Activated CD4-positive, alpha-beta T cell treated with anti-CD3 and anti-CD28 coated beads for 36 hours (primary cell): ENCODE data around the gene FAT4. TPM values are rescaled to one million over a fixed set of nuclear protein-coding genes. Genes with fewer than 3 reads are reported as not detected.

Experiments used
- ATAC-seq: fragments of 200-7000 bp; cut with Tn5 transposase; one replicate; pipeline ENCODE4 v1.10.0; 2021; ENCODE audit warnings: mild to moderate bottlenecking, moderate library complexity
- CTCF ChIA-PET: fragments of 350-600 bp; sonication (Branson Sonifier 250); formaldehyde crosslinking; loops from one replicate; lab custom pipeline; 2021; ENCODE audit warnings: antibody characterized with exemption; lab: Charles Lee
- POLR2A ChIA-PET: fragments of 350-600 bp; sonication (Branson Sonifier 250); formaldehyde crosslinking; loops from one replicate; lab custom pipeline; 2021; ENCODE audit warnings: antibody characterized with exemption, inconsistent platforms; lab: Charles Lee
- DNase-seq: peaks from one replicate; pipeline ENCODE4 v3.0.0-alpha.2; 2020
- H3K27ac Mint-ChIP-seq: one replicate; pipeline ENCODE4 v1.8.0; 2021; ENCODE audit warnings: mixed read lengths
- H3K27me3 Mint-ChIP-seq: one replicate; pipeline ENCODE4 v1.8.0; 2021; ENCODE audit warnings: mixed read lengths
- H3K36me3 Mint-ChIP-seq: one replicate; pipeline ENCODE4 v1.8.0; 2021; ENCODE audit warnings: low read depth, mixed read lengths
- H3K4me1 Mint-ChIP-seq: one replicate; pipeline ENCODE4 v1.8.0; 2021; ENCODE audit warnings: mixed read lengths
- H3K4me3 Mint-ChIP-seq: one replicate; pipeline ENCODE4 v1.8.0; 2021; ENCODE audit warnings: mild to moderate bottlenecking, moderate library complexity, mixed read lengths
- H3K9me3 Mint-ChIP-seq: one replicate; pipeline ENCODE4 v1.8.0; 2021; ENCODE audit warnings: low read depth, mixed read lengths
- intact Hi-C, 2 experiments: fragments of 100-400 bp; cut with DNase I in 1 of 2; cut with micrococcal nuclease in 1 of 2; formaldehyde crosslinking; loops; one replicate each; pipeline versions ENCODE4 v1.14.2 to v1.15.1; 2022 to 2024; cut with DNase I, micrococcal nuclease
- total RNA-seq, 2 experiments: library from RNA; stranded (reverse); gene quantifications; one replicate each; pipeline ENCODE4 v1.2.3, GENCODE V29; 2021

Gene FAT4
- total RNA-seq, 2 experiments from 2014 or later = not detected

DNA sequence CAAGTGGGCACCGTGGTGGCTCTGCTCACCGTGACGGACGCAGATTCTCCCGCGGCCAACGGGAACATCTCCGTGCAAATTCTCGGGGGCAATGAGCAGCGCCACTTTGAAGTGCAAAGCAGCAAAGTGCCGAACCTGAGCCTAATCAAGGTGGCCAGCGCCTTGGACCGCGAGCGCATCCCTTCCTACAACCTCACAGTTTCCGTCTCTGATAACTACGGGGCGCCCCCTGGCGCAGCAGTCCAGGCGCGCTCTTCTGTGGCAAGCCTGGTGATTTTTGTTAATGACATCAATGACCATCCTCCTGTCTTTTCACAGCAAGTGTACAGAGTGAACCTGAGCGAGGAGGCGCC, 2.7 kb downstream of the FAT4 start:
- H3K4me3 Mint-ChIP-seq = no peak overlapping the region
- H3K27ac Mint-ChIP-seq = no peak overlapping the region
- peaks cover 32% of the 10 kb centered on the region for H3K4me1 Mint-ChIP-seq
- DNase-seq (peak; percentile 11), ATAC-seq (no peak)
- no peaks in the 10 kb centered on the region for H3K9me3 Mint-ChIP-seq
- POLR2A ChIA-PET = no interaction called here
- CTCF ChIA-PET = no interaction called here
- H3K27me3 Mint-ChIP-seq = peaks cover 60% of the 10 kb centered on the region
- intact Hi-C loops = loop anchor here in 1 of 2 experiments (10.0 kb wide), 1 partner anchor 427 kb away; no protein-coding TSS in a partner anchor
- H3K36me3 Mint-ChIP-seq = no peaks in the 10 kb centered on the region

DNA sequence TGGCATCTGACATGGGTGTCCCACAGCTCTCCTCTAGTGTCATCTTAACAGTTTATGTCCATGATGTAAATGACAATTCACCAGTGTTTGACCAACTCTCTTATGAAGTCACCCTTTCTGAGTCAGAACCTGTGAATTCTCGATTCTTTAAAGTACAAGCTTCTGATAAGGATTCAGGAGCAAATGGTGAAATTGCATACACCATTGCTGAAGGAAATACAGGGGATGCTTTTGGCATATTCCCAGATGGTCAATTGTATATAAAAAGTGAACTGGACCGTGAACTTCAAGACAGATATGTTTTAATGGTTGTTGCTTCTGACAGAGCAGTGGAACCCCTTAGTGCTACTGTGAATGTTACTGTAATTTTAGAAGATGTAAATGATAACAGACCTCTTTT, 4.6 kb downstream of the FAT4 start:
- peaks cover 52% of the 10 kb centered on the region for H3K27me3 Mint-ChIP-seq
- H3K27ac Mint-ChIP-seq = no peak overlapping the region
- H3K4me1 Mint-ChIP-seq = peaks cover 27% of the 10 kb centered on the region
- no peaks in the 10 kb centered on the region for H3K9me3 Mint-ChIP-seq
- no peaks in the 10 kb centered on the region for H3K36me3 Mint-ChIP-seq
- ATAC-seq = no peak
- no peak overlapping the region for H3K4me3 Mint-ChIP-seq
- intact Hi-C loops = loop anchor here in 1 of 2 experiments (10.0 kb wide), 1 partner anchor 425 kb away; no protein-coding TSS in a partner anchor
- POLR2A ChIA-PET = no interaction called here
- DNase-seq = no peak
- CTCF ChIA-PET = interaction anchor here (0.7 kb wide), 1 partner anchor 12 kb away, joined by 3 read pairs; no protein-coding TSS in a partner anchor

DNA sequence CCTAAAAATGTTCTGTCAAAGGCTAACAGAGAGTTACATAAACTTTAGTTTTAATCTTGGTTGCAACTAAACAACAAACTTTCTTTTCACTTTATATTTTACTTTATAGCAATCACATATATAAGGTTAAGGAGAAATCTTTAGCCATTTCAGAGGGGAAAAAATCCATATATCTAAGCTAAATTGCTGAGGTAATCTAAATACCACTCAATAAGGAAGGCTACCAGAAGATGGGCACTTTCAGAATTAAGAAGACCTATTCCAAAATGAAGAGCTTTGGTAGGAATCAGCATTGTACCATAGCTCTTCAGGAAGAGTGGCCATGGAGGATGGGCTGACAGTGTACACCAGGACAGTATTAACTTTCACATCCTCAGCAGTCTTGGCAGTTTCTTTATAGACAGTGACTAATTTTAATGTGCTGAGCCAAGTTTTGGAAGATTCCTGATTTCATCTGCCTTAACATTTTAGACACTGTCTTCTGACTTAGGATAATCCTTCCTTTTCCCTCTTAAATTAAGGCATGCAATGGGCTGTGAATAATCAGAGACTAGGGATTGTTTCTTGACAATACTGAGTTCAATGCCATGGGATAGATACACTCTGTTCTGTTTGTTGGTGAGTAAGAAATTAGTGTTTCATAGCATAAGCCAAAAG, 7.1 kb downstream of the FAT4 start:
- Mint-ChIP-seq H3K27me3 (peaks cover 31% of the 10 kb centered on the region), H3K36me3 (no peaks in the 10 kb centered on the region), H3K9me3 (no peaks in the 10 kb centered on the region), H3K4me1 (peaks cover 7% of the 10 kb centered on the region), H3K27ac (no peak overlapping the region), H3K4me3 (no peak overlapping the region)
- intact Hi-C loops = no loop called here
- DNase-seq (no peak), ATAC-seq (no peak)
- ChIA-PET CTCF (no interaction called here), POLR2A (no interaction called here)

DNA sequence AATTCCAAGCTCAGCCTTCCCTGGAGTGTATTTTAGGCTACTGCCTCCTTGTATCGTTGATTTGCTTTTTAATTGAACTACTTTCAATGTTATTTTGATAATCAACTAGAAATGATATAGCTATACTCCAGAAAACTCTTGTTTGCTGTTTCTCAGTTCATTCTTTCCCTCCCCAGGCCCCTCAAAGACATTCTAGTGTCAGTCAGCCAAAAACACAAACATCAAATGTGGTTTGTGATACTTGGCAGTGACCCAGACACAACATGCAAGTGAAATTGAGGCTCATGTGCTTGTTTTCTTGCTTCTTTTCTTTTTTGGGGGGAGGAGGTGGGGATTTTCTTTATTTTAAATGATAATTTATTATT, 7.6 kb downstream of the FAT4 start:
- H3K9me3 Mint-ChIP-seq = no peaks in the 10 kb centered on the region
- ChIA-PET CTCF (no interaction called here), POLR2A (no interaction called here)
- peaks cover 27% of the 10 kb centered on the region for H3K27me3 Mint-ChIP-seq
- DNase-seq (no peak), ATAC-seq (no peak)
- no peak overlapping the region for H3K4me3 Mint-ChIP-seq
- no peaks in the 10 kb centered on the region for H3K36me3 Mint-ChIP-seq
- intact Hi-C loops = no loop called here
- H3K27ac Mint-ChIP-seq = no peak overlapping the region
- H3K4me1 Mint-ChIP-seq = peaks cover 4% of the 10 kb centered on the region

DNA sequence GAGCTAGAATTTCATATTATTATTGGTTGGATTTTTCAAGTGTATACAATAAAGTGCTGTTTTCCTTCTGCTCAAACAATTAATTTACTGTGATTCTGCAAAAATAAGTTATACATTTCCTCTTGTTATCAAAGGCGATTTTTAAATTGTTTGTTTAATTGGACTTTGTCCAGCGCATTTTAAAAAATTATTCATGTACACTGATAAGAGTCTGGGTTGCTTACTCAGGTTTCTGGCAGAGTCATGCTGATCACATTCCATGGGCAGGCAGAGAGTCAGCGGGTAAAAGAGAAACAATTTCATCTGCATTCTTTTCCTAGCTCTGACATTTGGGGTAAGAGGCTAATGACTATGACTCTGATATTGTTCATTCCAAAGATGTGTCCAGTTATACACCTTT, 8.9 kb downstream of the FAT4 start:
- CTCF ChIA-PET = no interaction called here
- ATAC-seq = no peak
- intact Hi-C loops = no loop called here
- Mint-ChIP-seq H3K4me3 (no peak overlapping the region), H3K4me1 (no peaks in the 10 kb centered on the region), H3K27me3 (peaks cover 14% of the 10 kb centered on the region), H3K36me3 (no peaks in the 10 kb centered on the region), H3K27ac (no peak overlapping the region), H3K9me3 (no peaks in the 10 kb centered on the region)
- no peak for DNase-seq
- POLR2A ChIA-PET = no interaction called here

DNA sequence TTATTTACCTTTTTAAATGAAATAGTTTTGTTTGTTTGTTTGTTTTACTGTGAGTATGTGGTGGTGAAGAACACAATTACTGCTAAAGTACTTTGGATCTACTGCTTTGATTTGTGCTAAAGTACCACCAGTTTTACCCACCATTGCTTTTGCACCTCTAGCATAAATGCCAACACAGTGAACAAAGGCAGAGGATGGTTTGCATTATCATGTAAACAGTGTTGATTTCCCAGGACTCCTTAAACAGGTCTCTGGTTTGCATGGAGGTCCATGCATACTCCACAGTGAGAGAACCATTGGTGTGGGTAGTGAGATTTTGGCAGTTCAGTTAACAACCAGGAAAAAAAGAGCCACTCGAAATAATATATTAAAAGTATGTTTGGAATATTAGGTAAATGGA, 11.0 kb downstream of the FAT4 start:
- Mint-ChIP-seq H3K4me1 (no peaks in the 10 kb centered on the region), H3K27me3 (peaks cover 6% of the 10 kb centered on the region), H3K27ac (no peak overlapping the region), H3K36me3 (no peaks in the 10 kb centered on the region), H3K4me3 (no peak overlapping the region), H3K9me3 (no peaks in the 10 kb centered on the region)
- ATAC-seq (no peak), DNase-seq (no peak)
- ChIA-PET CTCF (no interaction called here), POLR2A (no interaction called here)
- intact Hi-C loops = no loop called here

DNA sequence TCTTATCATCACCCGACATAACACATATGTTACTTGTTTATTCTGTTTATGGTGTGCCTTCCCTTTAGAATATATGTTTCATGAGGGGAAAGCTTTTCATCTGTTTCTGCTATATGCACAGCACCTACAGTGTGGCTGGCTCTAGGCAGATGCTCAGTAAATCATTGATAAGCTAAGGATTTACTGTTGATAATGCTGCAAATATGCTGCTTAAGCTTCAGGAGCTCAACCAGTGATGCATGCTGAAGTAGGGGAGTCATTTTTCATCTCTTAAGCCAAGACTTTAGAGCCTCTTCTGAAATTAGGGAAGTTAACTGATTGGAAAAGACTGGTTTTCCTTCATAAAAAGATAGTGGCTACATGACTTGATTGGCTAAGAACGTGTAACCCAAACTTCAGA, 16.4 kb downstream of the FAT4 start:
- Mint-ChIP-seq H3K36me3 (no peaks in the 10 kb centered on the region), H3K9me3 (no peaks in the 10 kb centered on the region), H3K27me3 (peaks cover 2% of the 10 kb centered on the region), H3K27ac (no peak overlapping the region), H3K4me1 (no peaks in the 10 kb centered on the region), H3K4me3 (no peak overlapping the region)
- ATAC-seq (no peak), DNase-seq (no peak)
- POLR2A ChIA-PET = no interaction called here
- intact Hi-C loops = no loop called here
- CTCF ChIA-PET = no interaction called here

DNA sequence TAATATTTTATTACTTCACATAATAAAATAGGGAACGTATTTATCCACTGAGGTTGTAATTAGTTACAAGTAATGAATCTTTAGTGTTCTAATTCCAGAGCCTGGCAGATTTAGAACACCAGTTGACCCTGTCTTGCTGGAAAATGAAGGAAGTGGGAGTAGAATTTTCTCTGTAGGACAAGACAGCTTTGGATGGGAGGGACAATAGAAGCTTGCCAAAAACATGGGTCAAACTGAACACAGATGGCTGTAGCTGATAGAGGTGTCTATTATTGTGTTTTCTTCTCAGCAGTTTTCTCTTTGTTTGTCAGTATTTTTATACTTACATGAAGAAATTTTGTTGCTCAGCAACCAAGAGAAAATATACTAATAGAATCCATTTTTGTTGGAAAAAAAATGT, 20.2 kb downstream of the FAT4 start:
- Mint-ChIP-seq H3K4me3 (no peak overlapping the region), H3K4me1 (no peaks in the 10 kb centered on the region), H3K27ac (no peak overlapping the region), H3K27me3 (no peaks in the 10 kb centered on the region), H3K36me3 (no peaks in the 10 kb centered on the region), H3K9me3 (no peaks in the 10 kb centered on the region)
- CTCF ChIA-PET = interaction anchor here (0.8 kb wide), 1 partner anchor 995 kb away, joined by 3 read pairs; no protein-coding TSS in a partner anchor
- POLR2A ChIA-PET = no interaction called here
- DNase-seq = no peak
- intact Hi-C loops = no loop called here
- no peak for ATAC-seq

DNA sequence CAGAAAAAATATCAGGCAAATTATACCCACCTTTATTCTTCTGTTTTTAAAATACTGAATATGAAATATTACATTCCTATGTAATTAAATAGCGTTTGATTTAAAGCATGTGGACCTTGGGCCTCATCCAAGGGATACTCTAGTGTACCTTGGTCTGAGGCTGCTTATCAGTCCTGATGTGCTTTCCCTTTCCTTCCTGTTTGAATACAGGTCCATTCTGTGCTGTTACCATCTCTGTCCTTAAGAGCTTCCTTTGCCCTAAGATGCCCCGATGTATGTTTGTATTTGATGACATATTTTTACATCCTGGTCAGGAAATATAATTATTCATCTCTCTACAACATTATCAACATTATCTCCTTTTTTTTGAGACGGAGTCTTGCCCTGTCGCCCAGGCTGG, 24.1 kb downstream of the FAT4 start:
- H3K27ac Mint-ChIP-seq = no peak overlapping the region
- intact Hi-C loops = no loop called here
- DNase-seq = no peak
- H3K27me3 Mint-ChIP-seq = no peaks in the 10 kb centered on the region
- POLR2A ChIA-PET = no interaction called here
- H3K36me3 Mint-ChIP-seq = no peaks in the 10 kb centered on the region
- H3K4me3 Mint-ChIP-seq = no peak overlapping the region
- H3K4me1 Mint-ChIP-seq = no peaks in the 10 kb centered on the region
- peaks cover 1% of the 10 kb centered on the region for H3K9me3 Mint-ChIP-seq
- CTCF ChIA-PET = no interaction called here
- no peak for ATAC-seq

DNA sequence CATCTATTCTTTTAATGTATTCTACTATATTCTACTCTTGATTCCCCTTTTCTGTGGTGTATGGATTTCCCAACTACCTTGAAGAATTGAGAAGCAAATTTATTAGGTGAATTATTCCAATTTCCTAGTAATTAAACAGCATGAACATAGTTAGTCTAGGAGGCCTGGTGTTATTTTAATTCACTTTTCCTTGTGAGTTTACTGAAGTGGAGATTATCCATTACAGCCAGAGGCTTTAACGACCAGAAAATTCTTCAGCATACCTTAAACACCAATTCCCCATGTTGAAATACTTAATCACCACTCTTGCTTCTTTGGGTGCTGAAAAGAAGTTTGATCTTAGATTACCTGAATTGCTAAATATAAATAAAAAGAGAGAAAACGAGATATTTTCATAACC, 29.4 kb downstream of the FAT4 start:
- DNase-seq (no peak), ATAC-seq (no peak)
- CTCF ChIA-PET = no interaction called here
- Mint-ChIP-seq H3K4me1 (no peaks in the 10 kb centered on the region), H3K4me3 (no peak overlapping the region), H3K9me3 (peaks cover 1% of the 10 kb centered on the region), H3K36me3 (no peaks in the 10 kb centered on the region), H3K27ac (no peak overlapping the region), H3K27me3 (no peaks in the 10 kb centered on the region)
- POLR2A ChIA-PET = no interaction called here
- intact Hi-C loops = no loop called here

DNA sequence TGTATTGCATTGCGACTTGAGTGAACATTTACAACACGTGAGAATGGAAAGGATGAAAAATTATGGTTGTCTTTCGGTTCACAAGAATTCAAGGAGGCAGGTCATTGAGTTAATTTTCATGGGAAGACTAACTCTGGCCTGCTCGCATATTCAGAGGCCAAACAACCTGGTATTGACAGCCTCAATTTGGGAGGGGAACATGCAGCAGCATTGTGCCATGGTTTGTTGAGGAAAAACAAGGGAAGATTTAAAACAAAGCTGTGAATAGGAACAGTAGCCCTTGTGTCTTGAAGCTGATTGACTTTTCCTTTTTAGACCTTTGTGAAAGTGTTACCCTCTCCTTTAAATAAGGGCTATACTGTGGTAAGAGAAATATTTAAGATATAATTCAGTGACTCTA, 31.9 kb downstream of the FAT4 start:
- H3K27ac Mint-ChIP-seq = no peak overlapping the region
- DNase-seq (no peak), ATAC-seq (no peak)
- H3K36me3 Mint-ChIP-seq = no peaks in the 10 kb centered on the region
- H3K4me1 Mint-ChIP-seq = no peaks in the 10 kb centered on the region
- intact Hi-C loops = no loop called here
- ChIA-PET POLR2A (no interaction called here), CTCF (no interaction called here)
- no peaks in the 10 kb centered on the region for H3K27me3 Mint-ChIP-seq
- H3K4me3 Mint-ChIP-seq = no peak overlapping the region
- H3K9me3 Mint-ChIP-seq = no peaks in the 10 kb centered on the region

DNA sequence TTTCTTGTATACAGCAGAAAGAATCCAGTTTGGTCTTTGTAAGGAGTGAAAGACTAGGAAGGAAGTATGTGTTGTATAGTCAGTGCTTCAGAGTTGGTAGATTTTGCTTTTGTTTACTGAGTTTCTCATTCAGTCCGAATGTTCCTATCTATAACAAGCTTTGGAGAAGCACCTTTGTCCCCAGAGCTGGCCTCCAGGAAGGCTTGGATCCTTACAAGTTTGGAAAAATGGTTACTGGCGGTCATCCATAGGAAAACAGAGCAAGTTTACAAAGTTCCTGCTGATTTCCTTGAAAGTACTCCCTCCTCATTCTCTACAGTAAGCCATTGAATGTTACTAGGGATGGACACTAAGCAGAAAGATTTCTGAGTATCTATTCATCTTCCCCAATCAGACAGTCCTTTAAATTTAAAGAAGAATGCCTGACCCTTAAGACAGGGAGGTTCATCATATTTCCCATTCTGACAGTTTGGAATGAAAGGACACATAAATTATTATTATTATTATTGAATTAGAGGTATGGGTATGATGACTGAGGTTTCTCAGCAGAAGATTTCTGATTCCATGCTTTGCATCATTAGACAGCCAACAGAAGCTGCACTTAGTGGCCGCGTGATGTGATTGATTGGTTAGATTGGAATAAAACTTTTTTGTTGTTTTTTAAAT, 35.8 kb downstream of the FAT4 start:
- CTCF ChIA-PET = no interaction called here
- no peak for DNase-seq

More for the DNA sequence above, 35.8 kb downstream of the FAT4 start:
- H3K4me1 Mint-ChIP-seq = no peaks in the 10 kb centered on the region
- no peak for ATAC-seq
- no peaks in the 10 kb centered on the region for H3K27me3 Mint-ChIP-seq
- intact Hi-C loops = no loop called here
- no peak overlapping the region for H3K4me3 Mint-ChIP-seq
- no peak overlapping the region for H3K27ac Mint-ChIP-seq
- no peaks in the 10 kb centered on the region for H3K9me3 Mint-ChIP-seq
- no peaks in the 10 kb centered on the region for H3K36me3 Mint-ChIP-seq
- POLR2A ChIA-PET = no interaction called here
